ENCODE measurements around the gene GPR156.
"Not testable (repeated sequence)": the region's sequence is repeated elsewhere in the genome, so short reads cannot be mapped to it uniquely, and the experiment has no call there.

The GPR156 gene

DNA sequence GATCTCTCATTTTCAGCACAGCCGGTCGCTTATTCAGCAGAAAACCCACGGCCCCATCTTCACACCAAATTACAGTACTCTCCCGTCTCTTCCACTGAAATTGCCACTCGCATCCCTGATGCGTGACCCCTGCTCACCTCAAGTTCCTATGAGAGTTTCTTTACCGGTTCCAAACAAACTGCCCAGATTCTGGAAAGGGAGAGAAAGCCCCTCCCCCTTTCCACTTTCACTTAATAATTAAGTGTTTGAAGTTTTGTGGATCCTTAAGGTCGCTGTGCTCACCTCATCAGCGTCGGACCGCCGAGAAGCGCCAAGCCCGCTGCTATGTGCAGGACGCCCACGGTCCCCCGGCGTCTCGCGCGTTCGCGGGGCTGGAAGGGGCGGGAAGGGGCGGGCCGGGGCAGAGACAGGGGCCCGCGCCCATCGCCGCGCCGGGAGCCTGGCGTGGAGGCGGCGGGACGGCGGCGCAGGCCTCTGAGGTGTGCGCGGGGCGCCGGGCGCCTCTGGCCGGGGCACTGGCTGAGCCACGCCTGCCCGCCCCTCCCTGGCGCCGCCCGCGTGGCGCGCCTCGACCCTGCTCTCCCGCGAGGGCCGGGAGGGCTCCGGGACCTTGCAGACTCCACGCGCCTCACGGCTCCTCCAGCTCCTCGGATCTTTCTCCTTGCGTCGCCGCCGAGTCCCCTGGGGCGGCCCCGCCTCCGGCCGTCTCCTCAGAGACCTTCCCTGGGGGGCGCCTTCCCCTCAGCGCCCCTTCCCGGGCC, at the start of gene GPR156:
Gene GPR156 (minus strand): TSS at position 476 of the 761 bp plus-strand sequence. CDS start 41,124 bp downstream, outside the sequence.
- no peak for DNase-seq

DNA sequence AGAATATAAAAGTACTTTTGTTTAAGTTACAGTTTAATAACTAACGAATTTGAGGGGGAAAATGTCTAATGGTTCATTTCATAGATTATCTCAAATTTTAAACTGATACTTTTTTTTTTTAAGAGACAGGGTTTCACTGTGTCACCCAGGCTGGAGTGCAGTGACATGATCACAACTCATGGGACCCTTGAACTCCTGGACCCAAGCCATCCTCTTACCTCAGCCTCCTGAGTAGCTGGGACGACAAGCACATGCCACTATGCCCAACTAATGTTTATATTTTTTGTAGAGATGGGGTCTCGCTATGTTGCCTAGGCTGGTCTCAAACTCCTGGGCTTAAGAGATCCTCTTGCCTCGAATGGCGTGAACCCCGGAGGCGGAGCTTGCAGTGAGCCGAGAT, 47.6 kb upstream of the GPR156 start:
- DNase-seq, result no peak

- no peak for DNase-seq
Measured at GRCh38 chr3:120331076-120331475, 46.1 kb upstream of the GPR156 start.

GRCh38 chr3:120326784-120327183, 41.8 kb upstream of the GPR156 start:
- no peak for DNase-seq

DNA sequence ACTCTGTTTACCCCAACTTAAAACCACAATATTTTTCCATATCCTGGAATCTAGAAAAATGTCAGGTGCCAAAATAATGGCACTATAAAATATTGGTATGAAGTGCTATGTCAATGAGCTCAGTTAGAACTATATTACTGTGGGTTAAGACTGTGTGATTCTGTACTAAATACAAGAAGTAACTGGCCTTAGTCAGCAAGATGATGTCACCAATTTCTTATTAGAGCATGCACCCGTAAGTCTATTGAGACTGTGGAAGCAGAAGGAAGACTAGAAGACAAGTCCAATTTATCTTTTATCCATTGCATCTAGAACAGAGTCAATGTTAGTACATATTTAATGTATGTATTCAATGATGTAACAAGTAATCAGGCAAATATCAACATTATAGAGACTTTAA, 39.2 kb upstream of the GPR156 start:
- no peak for DNase-seq

DNA sequence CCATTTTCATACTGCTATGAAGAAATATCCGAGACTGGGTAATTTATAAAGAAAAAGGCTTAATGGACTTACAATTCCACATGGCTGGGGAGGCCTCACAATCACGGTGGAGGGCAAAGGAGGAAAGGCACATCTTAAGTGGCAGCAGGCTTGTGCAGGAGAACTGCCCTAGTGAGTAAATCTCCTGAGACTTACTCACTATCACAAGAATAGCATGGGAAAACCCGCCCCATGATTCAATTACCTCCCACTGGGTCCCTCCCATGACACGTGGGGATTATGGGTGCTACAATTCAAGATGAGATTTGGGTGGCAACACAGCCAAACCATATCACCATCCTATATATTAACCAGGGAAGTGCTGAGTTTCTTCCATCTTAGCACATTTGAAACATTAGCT, 38.7 kb upstream of the GPR156 start:
- DNase-seq, result not testable (repeated sequence)

DNA sequence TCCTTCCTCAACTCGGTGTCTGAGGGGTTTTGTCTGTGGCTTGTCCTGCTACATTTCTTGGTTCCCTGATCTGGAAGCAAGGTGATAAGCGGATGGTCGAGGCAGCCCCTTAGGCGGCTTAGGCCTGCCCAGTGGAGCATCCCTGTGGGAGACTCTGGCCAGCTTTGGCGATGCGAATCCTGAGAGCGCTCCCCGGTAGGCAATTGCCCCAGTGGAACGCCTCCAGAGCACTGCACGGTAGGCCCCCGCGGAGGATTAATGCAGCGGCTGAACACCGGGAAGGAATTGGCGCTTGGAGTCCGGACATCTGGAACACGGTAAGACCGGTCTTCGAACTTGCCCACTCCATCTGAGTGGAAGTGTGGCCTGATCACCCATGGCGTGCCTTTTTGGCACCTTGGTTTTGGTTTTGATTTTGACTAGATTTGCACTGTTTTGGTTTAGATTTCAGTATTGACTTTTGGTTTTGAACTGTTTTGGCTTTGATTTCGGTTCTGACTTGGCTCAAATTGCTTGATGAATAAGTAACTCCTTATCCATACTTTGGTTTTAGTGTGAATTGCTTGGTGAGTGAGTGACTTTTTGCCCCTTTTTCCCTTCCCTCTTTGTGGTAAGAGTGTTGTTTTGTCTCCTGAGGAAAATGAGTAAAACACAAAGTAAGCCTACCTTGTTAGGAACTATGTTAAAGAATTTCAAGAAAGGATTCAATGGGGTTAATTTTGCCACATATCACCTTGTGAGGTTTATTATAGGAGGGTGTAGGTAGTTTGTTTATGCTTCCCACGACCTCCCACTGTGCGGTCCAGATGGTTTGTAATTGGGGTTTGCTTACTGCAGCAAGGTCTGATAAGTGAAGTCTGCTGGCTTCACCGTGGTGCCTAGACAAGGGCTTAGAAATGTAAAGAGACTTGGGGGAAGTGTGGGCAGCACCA, 27.1 kb upstream of the GPR156 start:
- DNase-seq, result no peak

GRCh38 chr3:120306519-120307455, 21.8 kb upstream of the GPR156 start:
- no peak for DNase-seq

- DNase-seq, result no peak
Measured at GRCh38 chr3:120304616-120305015, 19.6 kb upstream of the GPR156 start.

- DNase-seq, result no peak
Measured at GRCh38 chr3:120302361-120302760, 17.3 kb upstream of the GPR156 start.

DNA sequence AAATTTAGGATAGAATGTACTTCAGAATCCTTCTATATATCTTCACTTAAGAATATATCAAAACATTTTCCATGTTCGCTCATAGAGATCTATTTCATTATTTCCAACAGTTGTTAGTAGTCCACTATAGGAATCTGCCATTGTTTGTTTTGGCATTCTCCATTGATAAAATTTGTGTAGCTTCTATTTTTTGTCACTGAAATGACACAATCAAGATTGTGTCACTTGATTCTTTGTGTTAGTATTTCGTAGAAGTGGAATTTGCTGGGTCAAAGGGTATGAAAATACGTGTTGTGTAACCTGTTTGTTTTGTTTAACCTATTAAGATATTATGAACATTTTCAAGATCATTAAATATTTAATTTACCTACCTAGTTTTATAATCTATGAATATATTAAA, 15.9 kb upstream of the GPR156 start:
- DNase-seq, result no peak

- DNase-seq, result no peak
Measured at GRCh38 chr3:120299403-120299802, 14.4 kb upstream of the GPR156 start.

DNA sequence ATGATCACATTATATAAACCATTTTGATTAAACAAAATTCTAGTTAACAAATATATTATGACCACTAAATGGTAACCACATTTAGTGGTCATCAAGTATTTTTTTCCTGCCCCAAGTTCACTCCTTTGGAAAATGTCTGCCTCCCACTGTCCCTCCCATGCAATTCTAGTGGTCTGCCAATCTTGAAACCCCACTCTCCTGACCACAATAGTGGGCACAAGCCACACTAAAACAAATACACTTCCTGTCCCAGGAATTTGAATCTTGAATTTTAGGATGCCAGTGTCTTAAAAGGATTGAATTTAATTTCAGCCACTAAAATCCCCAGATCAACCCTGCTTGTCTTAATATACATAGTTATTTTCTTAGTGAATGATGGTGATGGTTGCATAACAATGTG, 14.0 kb upstream of the GPR156 start:
- no peak for DNase-seq

DNA sequence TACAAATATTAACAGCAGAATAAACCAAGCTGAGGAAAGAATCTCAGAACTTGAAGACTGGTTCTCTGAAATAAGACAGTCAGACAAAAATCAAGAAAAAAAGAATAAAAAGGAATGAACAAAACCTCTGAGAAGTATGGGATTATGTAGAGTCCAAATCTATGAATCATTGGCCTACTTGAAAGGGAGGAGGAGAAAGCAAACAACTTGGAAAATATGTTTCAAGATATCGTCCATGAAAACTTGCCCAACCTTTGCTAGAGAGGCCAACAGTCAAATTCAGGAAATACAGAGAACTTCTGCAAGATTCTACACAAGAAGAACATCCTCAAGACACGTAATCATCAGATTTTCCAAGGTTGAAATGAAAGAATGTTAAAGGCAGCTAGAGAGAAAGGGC, 6.5 kb upstream of the GPR156 start:
- not testable (repeated sequence) for DNase-seq

- no peak for DNase-seq
Measured at GRCh38 chr3:120289636-120290035, 4.6 kb upstream of the GPR156 start.

- DNase-seq, result no peak
Measured at GRCh38 chr3:120286465-120286864, 1.4 kb upstream of the GPR156 start.

- DNase-seq, result no peak
Measured at GRCh38 chr3:120285508-120285841, 453 bp upstream of the GPR156 start.

DNA sequence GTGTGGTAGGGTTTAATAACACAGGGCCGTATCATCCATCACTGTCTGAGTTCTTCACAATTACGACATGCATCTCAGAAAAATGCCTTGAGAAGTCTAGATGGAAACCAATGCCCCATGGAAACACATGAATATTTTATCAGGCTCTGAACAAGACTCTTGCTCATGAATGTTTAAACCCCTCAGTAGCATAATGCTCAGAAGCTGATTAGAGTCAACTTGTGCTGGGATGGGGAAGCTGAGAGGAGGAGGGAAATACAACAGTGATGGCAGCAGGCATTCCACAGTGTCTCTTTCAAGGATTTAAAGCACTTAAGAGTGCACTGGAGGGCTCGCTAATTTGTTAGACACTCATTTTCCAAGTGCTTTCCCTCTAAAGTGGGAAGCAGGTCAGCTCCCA, 3.8 kb downstream of the GPR156 start:
- DNase-seq, result no peak

DNA sequence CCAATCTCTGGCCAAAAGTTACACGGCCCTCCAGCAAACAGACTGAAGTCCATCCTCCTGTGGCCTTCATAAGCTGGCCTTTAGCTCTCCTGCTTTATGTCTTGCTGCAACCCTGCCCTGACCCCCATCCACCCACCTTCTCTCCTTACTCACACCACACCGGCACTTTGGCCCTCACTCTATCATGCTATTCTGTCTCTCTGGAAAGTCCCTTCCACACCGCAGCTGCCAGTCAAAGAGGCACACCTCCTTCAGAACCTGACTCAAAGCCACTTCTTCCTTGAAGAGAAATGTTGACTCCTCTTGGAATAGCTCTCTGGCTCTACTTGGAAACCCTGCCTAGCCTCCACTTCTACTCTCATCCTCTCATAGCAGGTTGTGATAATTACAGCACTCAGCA, 4.5 kb downstream of the GPR156 start:
- DNase-seq, result no peak

GRCh38 chr3:120280026-120280425, 5.0 kb downstream of the GPR156 start:
- no peak for DNase-seq

GRCh38 chr3:120276767-120277166, 8.3 kb downstream of the GPR156 start:
- no peak for DNase-seq

DNA sequence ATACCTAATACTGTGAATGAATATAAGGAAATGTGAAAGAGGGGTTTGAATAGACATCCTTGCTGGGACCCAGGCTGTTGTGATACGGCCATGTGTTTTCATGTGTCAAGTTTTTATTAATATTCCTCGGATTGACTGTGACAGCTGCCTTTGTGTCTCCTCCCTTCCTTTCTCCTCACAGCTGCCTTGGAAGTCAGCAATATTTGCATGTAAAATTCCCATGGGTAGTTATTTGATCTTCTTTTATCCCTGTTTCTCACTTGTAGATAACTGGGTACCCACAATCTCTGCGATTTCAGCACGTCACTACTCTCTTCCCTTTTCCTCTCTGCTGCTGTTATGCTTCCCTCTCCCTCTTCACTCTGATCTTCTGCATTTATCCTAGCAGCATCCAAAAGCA, 9.4 kb downstream of the GPR156 start:
- DNase-seq, result no peak

- DNase-seq, result no peak
Measured at GRCh38 chr3:120274739-120275167, 10.3 kb downstream of the GPR156 start.

Data from GDM1 (cell line).